Measurements from ENCODE around the gene LMX1A. TPM values are rescaled to one million over a fixed set of nuclear protein-coding genes. Genes with fewer than 3 reads are reported as not detected.

Gene LMX1A
- total RNA-seq, result not detected in 2 replicates

GRCh38 chr1:165355977-165356811 lies at the start of gene LMX1A:
TSS of gene LMX1A (minus strand) at chr1:165356715. CDS start at chr1:165355559, 1,156 bp downstream.

Other genes with a start within 250 kb of the LMX1A start
- gene RXRG, start 88.4 kb upstream of the LMX1A start, total RNA-seq, result not detected in 2 replicates
- not detected in 2 replicates for gene LRRC52, start 187.3 kb upstream of the LMX1A start, total RNA-seq

All from articular chondrocyte of knee joint (primary cell).